ENCODE data around the gene DLX6. TPM values are rescaled to one million over a fixed set of nuclear protein-coding genes. Genes with fewer than 3 reads are reported as not detected.

DLX6 gene
- total RNA-seq, 1 donor from 2014 or later, result 25.5 TPM

DNA sequence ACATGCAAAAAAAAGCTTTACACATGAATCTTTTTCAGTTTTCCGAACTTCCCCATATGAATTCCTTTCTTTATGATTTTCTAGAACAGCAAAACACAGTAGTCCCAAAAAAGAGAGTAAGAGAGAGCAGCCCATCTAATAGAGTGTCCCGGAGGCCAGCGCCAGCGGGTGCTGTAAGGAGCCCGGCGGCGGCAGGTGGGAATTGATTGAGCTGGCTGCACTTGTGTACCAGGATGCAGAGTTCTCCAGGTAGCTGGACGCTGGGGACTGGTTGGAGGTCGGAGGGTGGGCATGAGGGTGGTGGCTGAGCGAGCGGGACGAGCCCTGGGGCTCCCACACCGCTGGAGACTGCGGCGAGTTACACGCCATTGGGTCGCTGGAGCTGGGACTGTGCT lies 15.2 kb downstream of the DLX6 start:
- Mint-ChIP-seq H3K4me1 (ENCODE audit: unreplicated experiment) (peaks cover 53% of the 10 kb centered on the region), H3K27me3 (peaks cover 95% of the 10 kb centered on the region), H3K4me3 (peak overlapping the region; percentile 81), H3K9me3 (no peaks in the 10 kb centered on the region), H3K36me3 (peaks cover 34% of the 10 kb centered on the region), H3K27ac (peak overlapping the region; percentile 70)
- TF ChIP-seq, protein P1, sequence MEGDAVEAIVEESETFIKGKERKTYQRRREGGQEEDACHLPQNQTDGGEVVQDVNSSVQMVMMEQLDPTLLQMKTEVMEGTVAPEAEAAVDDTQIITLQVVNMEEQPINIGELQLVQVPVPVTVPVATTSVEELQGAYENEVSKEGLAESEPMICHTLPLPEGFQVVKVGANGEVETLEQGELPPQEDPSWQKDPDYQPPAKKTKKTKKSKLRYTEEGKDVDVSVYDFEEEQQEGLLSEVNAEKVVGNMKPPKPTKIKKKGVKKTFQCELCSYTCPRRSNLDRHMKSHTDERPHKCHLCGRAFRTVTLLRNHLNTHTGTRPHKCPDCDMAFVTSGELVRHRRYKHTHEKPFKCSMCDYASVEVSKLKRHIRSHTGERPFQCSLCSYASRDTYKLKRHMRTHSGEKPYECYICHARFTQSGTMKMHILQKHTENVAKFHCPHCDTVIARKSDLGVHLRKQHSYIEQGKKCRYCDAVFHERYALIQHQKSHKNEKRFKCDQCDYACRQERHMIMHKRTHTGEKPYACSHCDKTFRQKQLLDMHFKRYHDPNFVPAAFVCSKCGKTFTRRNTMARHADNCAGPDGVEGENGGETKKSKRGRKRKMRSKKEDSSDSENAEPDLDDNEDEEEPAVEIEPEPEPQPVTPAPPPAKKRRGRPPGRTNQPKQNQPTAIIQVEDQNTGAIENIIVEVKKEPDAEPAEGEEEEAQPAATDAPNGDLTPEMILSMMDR (conservative IDR thresholded peaks at IDR 0.05), result no peak
- DNase-seq (ENCODE audit: extremely low spot score, unreplicated experiment), result no peak

DNA sequence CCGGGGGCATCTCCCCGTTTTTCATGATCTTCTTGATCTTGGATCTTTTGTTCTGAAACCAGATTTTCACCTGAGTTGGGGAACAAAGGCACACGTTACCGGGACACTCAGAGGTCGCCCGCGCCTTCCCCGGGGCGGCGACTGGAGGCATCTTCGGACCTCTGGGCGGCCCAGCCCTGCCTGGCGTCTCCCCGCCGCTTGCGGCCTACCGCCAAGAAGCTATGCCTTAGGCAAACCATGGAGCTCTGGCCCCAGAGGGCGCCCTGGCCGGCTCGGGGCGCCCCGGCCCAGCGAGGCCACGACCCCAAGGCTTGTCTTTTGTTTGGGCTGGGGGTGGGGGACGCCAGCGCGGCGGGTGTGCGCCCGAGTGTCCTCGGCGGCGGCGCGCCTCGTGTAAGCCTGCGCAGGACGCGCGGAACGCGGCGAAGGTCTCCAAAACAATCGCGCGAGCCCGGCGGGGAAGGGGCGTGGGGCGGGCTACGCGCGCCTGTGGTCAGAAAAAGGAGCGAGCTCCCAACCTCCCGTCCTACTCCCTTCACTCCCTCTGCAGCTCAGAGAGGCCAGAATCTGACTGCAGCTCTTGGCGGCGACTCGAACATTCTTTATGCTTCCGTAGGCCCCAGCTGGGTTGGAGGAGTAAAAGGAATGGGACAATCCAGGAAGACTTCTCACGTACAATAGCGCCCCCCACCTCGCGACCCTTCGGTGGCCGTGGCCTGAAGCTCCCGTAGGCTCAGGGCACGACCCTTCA lies 15.8 kb downstream of the DLX6 start:
- peaks cover 34% of the 10 kb centered on the region for H3K36me3 Mint-ChIP-seq
- no peaks in the 10 kb centered on the region for H3K9me3 Mint-ChIP-seq
- H3K27ac Mint-ChIP-seq, result peak overlapping the region; percentile 82
- peaks cover 53% of the 10 kb centered on the region for H3K4me1 Mint-ChIP-seq (ENCODE audit: unreplicated experiment)
- DNase-seq (ENCODE audit: extremely low spot score, unreplicated experiment), result no peak
- H3K4me3 Mint-ChIP-seq, result peak overlapping the region; percentile 99
- TF ChIP-seq, protein P1 (conservative IDR thresholded peaks at IDR 0.05), result no peak
- H3K27me3 Mint-ChIP-seq, result peaks cover 95% of the 10 kb centered on the region

DNA sequence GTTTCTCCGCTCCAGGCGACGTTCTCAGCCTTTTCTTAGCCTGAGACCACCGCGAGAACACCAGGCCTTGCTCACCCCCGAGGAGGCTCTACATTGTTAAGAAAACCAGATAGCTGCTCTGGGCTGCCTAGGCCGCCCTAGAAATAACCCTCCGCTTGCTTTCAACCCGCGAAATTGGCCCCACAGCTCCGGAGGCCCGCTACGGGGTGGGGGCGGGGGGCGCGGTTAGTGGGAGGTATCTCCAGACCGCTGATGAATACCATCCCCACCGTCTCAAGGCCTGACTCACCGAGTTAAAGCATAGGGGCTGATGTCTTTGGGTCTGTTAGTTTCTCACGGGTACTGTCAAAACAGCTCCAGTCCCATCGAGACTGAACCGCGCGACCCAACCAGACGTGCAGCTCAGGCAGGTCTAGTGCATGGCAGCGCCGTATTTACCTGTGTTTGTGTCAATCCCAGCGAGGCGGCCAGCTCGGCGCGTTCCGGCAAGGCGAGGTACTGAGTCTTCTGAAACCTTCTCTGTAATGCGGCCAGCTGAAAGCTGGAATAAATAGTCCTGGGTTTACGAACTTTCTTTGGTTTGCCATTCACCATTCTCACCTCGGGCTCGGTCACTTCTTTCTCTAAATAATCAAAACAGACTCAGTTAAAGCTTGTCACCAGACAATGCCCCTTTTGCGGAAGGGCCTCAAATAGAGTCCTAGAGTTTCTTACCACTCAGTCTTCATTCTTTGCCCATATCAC lies 16.6 kb downstream of the DLX6 start:
- TF ChIP-seq, protein P1 (conservative IDR thresholded peaks at IDR 0.05), result no peak
- Mint-ChIP-seq H3K27me3 (peaks cover 95% of the 10 kb centered on the region), H3K9me3 (no peaks in the 10 kb centered on the region), H3K4me1 (ENCODE audit: unreplicated experiment) (peaks cover 56% of the 10 kb centered on the region), H3K27ac (peak overlapping the region; percentile 82), H3K36me3 (peaks cover 34% of the 10 kb centered on the region), H3K4me3 (peak overlapping the region; percentile 99)
- DNase-seq (ENCODE audit: extremely low spot score, unreplicated experiment), result no peak

DNA sequence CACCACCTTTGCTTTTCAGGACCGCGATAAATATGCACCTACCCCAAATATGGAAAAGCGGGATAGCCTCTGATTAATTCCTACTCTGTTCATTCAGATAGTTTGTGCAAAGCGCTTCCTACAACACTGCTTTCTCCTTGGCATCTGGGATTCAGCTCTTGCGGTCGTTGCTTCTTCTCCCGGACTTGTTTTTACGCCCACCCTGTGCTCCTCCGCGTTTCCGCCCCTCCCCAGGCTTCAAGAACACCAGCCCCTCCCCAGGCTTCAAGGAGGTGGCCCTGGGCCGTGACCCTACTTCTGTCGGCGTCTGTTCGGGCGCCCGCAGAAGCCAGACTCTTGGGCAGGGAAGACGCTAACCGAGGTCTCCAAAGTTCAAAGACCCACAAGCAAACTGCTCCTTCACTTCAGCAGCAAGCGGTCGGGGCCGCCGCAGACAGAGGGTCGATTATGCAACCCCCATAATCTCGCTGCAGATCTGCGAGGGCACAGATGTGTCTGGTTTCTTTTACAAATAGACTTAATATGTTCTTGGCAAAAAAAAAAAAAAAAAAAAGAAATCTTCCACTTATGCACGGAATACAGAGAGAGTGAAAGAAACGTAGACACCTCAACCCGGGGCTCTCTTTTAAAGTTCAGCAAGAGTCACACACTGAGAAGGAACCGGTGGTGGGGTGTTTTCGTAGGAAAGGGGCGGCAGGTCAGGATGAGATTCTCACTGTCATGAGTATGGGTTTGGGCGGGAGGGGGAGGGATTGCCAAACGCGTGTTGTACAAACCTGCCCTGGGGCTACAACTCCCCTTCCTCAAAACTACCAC lies 17.3 kb downstream of the DLX6 start:
- TF ChIP-seq, protein P1 (conservative IDR thresholded peaks at IDR 0.05), result no peak
- DNase-seq (ENCODE audit: extremely low spot score, unreplicated experiment), result no peak
- Mint-ChIP-seq H3K9me3 (no peaks in the 10 kb centered on the region), H3K4me1 (ENCODE audit: unreplicated experiment) (peaks cover 50% of the 10 kb centered on the region), H3K4me3 (peak overlapping the region; percentile 99), H3K36me3 (peaks cover 30% of the 10 kb centered on the region), H3K27me3 (peaks cover 95% of the 10 kb centered on the region), H3K27ac (peak overlapping the region; percentile 82)
